B cell (primary cell): ENCODE data around the gene AFF3. TPM values are rescaled to one million over a fixed set of nuclear protein-coding genes. Genes with fewer than 3 reads are reported as not detected.

Experiments used
- ATAC-seq: fragments of 200-7000 bp; cut with Tn5 transposase; one replicate; pipeline ENCODE4 v1.10.0; 2021; ENCODE audit warnings: low read depth, mild to moderate bottlenecking, moderate number of reproducible peaks, moderate library complexity
- CTCF ChIA-PET: fragments of 350-600 bp; sonication (Branson Sonifier 250); formaldehyde crosslinking; loops from one replicate; lab custom pipeline; 2021; ENCODE audit warnings: antibody characterized with exemption, inconsistent platforms; lab: Charles Lee
- POLR2A ChIA-PET: fragments of 350-600 bp; sonication (Branson Sonifier 250); formaldehyde crosslinking; loops from one replicate; lab custom pipeline; 2021; ENCODE audit warnings: antibody characterized with exemption; lab: Charles Lee
- DNase-seq: peaks from one replicate; pipeline ENCODE4 v3.0.0; 2013
- H2AFZ ChIP-seq: 2 replicates; pipeline ENCODE4 v1.6.1; 2012; ENCODE audit warnings: mild to moderate bottlenecking, low read depth, low read length; ENCODE audit not compliant: insufficient read depth, poor library complexity, severe bottlenecking
- H3K27ac ChIP-seq, 2 donors: 1 replicate in 1 of 2; 2 replicates in 1 of 2; pipeline ENCODE4 v1.5.1; 2012 to 2013; ENCODE audit warnings: low read length in 2 of 2, mild to moderate bottlenecking in 2 of 2, moderate library complexity in 1 of 2
- H3K27me3 ChIP-seq, 4 experiments: fragments of 200-600 bp in 1 of 4; sonication (generic) in 1 of 4; replicated peaks in 1 of 4; 1 replicate in 2 of 4; 2 replicates in 2 of 4; pipeline versions ENCODE4 v1.6.1 to v1.7.0; 2013 to 2016; ENCODE audit warnings: low read length in 3 of 4, mild to moderate bottlenecking in 2 of 4, mixed read lengths in 1 of 4, moderate library complexity in 1 of 4; ENCODE audit not compliant: insufficient read depth in 4 of 4, control insufficient read depth in 3 of 4; ENCODE audit errors: control extremely low read depth in 1 of 4
- H3K36me3 ChIP-seq, 2 experiments: replicated peaks in 1 of 2; 1 replicate in 1 of 2; 2 replicates in 1 of 2; pipeline versions ENCODE4 v1.6.1 to v1.7.1; 2013; ENCODE audit warnings: low read length in 1 of 2; ENCODE audit not compliant: insufficient read depth in 2 of 2, control insufficient read depth in 1 of 2; ENCODE audit errors: control extremely low read depth in 1 of 2, extremely low read depth in 1 of 2
- H3K4me1 ChIP-seq, 2 donors: fragments of 200-600 bp in 1 of 2; sonication (generic) in 1 of 2; 1 replicate in 1 of 2; 2 replicates in 1 of 2; pipeline versions ENCODE4 v1.5.1 to v1.6.1; 2013 to 2017; ENCODE audit warnings: low read length in 2 of 2; ENCODE audit not compliant: control insufficient read depth in 2 of 2, insufficient read depth in 2 of 2
- H3K4me2 ChIP-seq: replicated peaks from 2 replicates; pipeline ENCODE3; 2012; ENCODE audit warnings: mild to moderate bottlenecking, low read depth, low read length; ENCODE audit not compliant: poor library complexity, severe bottlenecking
- H3K4me3 ChIP-seq, 5 experiments: fragments of 200-600 bp in 1 of 5; sonication (generic) in 1 of 5; 1 replicate in 3 of 5; 2 replicates in 2 of 5; pipeline versions ENCODE4 v1.5.1 to v1.7.0; 2011 to 2016; ENCODE audit warnings: low read length in 4 of 5, mild to moderate bottlenecking in 4 of 5, low read depth in 2 of 5, control low read depth in 1 of 5, moderate library complexity in 1 of 5; ENCODE audit not compliant: insufficient read depth in 1 of 5; ENCODE audit errors: control extremely low read depth in 1 of 5, extremely low read depth in 1 of 5
- H3K79me2 ChIP-seq: fragments of 200-600 bp; sonication (generic); one replicate; pipeline ENCODE4 v1.6.0; 2016; ENCODE audit warnings: low read length; ENCODE audit not compliant: control insufficient read depth, insufficient read depth
- H3K9ac ChIP-seq: fragments of 200-600 bp; sonication (generic); 2 replicates; pipeline ENCODE4 v1.6.1; 2017; ENCODE audit warnings: mild to moderate bottlenecking, low read length, moderate library complexity
- H3K9me3 ChIP-seq, 3 donors: one replicate each; pipeline versions ENCODE4 v1.6.1 to v1.7.1; 2013; ENCODE audit warnings: low read length in 2 of 3; ENCODE audit not compliant: control insufficient read depth in 2 of 3, insufficient read depth in 1 of 3; ENCODE audit errors: control extremely low read depth in 1 of 3
- H4K20me1 ChIP-seq: 2 replicates; pipeline ENCODE4 v1.6.0; 2012; ENCODE audit warnings: mild to moderate bottlenecking, low read length; ENCODE audit not compliant: insufficient read depth, control insufficient read depth, poor library complexity, severe bottlenecking
- H3K27ac Mint-ChIP-seq: one replicate; pipeline ENCODE4 v1.8.0; 2021; ENCODE audit warnings: mixed read lengths
- H3K27me3 Mint-ChIP-seq: one replicate; pipeline ENCODE4 v1.8.0; 2021; ENCODE audit warnings: mixed read lengths
- H3K4me1 Mint-ChIP-seq: one replicate; pipeline ENCODE4 v1.8.0; 2021; ENCODE audit warnings: mixed read lengths
- H3K4me3 Mint-ChIP-seq: one replicate; pipeline ENCODE4 v1.8.0; 2021; ENCODE audit warnings: mixed read lengths
- H3K9me3 Mint-ChIP-seq: one replicate; pipeline ENCODE4 v1.8.0; 2022; ENCODE audit warnings: mixed read lengths; ENCODE audit not compliant: insufficient read depth
- EZH2 ChIP-seq: IDR thresholded peaks from 2 replicates; pipeline ENCODE4 v1.6.1; 2012; ENCODE audit warnings: borderline replicate concordance, low read depth, mild to moderate bottlenecking, moderate library complexity, low read length; ENCODE audit not compliant: insufficient read depth, poor library complexity, severe bottlenecking
- WGBS: methylation state at CpG from one replicate; pipeline ENCODE4 v1.1.5; 2013; ENCODE audit warnings: missing lambda C conversion rate; ENCODE audit not compliant: insufficient coverage; 5-methylcytosine and 5-hydroxymethylcytosine counted together
- intact Hi-C: fragments of 100-400 bp; cut with micrococcal nuclease; formaldehyde crosslinking; loops from one replicate; pipeline ENCODE4 v1.10.0; 2022
- polyA plus RNA-seq: library from polyadenylated mRNA; depleted of rRNA; stranded (reverse); fragments of >200 nt; gene quantifications from 2 replicates; pipeline ENCODE4 v1.2.3, GENCODE V29; 2012
- total RNA-seq, 2 donors: library from RNA; stranded (reverse); fragments of 120-200 nt in 1 of 2; gene quantifications; 1 replicate in 1 of 2; 2 replicates in 1 of 2; pipeline versions ENCODE4 v1.2.3 to v1.2.4, GENCODE V29; 2013 to 2022
- TF ChIP-seq, protein P1 (sequence below): fragments of 200-600 bp; IDR thresholded peaks from one replicate; pipeline ENCODE4 v1.8.0; 2022; ENCODE audit warnings: antibody characterized with exemption, mild to moderate bottlenecking

AFF3 gene
- total and polyA plus RNA-seq, 2 donors (not counting 1 experiment from before 2014, with no cell fraction given): 117 to 830 TPM

DNA sequence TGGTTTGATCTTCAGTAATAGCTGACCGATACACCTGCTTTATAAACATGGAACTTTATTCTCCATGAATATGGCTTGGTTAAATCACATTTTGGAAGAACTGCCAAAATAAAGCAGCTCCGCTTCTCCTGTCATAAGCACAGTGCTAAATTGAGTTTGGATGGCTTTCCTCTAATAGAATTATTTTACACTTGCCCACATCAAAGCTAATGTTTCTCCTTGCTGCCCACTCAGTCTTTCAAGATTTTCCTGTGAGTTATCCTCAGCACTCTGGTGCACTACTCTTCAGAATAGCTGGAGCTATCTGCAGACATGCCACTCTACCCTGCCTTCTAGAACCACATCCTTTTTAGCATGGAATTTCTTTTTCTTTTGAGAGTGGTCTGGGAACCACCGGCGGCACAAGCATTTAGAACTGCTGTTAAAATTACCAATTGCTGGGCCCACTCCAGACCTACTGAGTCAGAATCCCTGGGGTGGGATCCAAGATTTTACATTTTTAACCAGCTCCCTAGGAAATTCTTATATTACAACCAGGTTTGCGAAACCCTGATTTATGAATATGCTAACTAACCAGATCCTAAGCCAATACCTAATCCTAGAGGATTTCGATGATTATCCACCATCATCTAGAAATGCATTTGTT, 283.3 kb downstream of the AFF3 start:
- H2AFZ ChIP-seq: no peak overlapping the region
- no peak for DNase-seq
- peaks cover 2% of the 10 kb centered on the region for H3K9me3 Mint-ChIP-seq
- no peak for ATAC-seq
- H3K27ac ChIP-seq: no peak overlapping the region
- H3K4me3 Mint-ChIP-seq: no peak overlapping the region
- peaks cover 94% of the 10 kb centered on the region for H4K20me1 ChIP-seq
- POLR2A ChIA-PET: no interaction called here
- CTCF ChIA-PET: no interaction called here
- no peaks in the 10 kb centered on the region for H3K9me3 ChIP-seq
- no peak overlapping the region for H3K4me3 ChIP-seq
- H3K4me1 Mint-ChIP-seq: peaks cover 62% of the 10 kb centered on the region
- no peak overlapping the region for H3K4me2 ChIP-seq
- H3K27me3 ChIP-seq: no peaks in the 10 kb centered on the region
- H3K79me2 ChIP-seq: peaks cover 71% of the 10 kb centered on the region
- H3K27me3 Mint-ChIP-seq: no peaks in the 10 kb centered on the region
- H3K4me1 ChIP-seq: peaks cover 33 to 45% of the 10 kb centered on the region in 2 donors
- H3K36me3 ChIP-seq: peaks cover 0 to 4% of the 10 kb centered on the region in 2 experiments
- no peak for TF ChIP-seq EZH2
- TF ChIP-seq, protein P1, sequence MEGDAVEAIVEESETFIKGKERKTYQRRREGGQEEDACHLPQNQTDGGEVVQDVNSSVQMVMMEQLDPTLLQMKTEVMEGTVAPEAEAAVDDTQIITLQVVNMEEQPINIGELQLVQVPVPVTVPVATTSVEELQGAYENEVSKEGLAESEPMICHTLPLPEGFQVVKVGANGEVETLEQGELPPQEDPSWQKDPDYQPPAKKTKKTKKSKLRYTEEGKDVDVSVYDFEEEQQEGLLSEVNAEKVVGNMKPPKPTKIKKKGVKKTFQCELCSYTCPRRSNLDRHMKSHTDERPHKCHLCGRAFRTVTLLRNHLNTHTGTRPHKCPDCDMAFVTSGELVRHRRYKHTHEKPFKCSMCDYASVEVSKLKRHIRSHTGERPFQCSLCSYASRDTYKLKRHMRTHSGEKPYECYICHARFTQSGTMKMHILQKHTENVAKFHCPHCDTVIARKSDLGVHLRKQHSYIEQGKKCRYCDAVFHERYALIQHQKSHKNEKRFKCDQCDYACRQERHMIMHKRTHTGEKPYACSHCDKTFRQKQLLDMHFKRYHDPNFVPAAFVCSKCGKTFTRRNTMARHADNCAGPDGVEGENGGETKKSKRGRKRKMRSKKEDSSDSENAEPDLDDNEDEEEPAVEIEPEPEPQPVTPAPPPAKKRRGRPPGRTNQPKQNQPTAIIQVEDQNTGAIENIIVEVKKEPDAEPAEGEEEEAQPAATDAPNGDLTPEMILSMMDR: no peak
- intact Hi-C loops: no loop called here
- 100% methylated on average over 2 of the region's 6 CpGs for WGBS
- no peak overlapping the region for H3K9ac ChIP-seq
- no peak overlapping the region for H3K27ac Mint-ChIP-seq

- DNase-seq: no peak
- no peak overlapping the region for H3K4me2 ChIP-seq
- no peak overlapping the region for H2AFZ ChIP-seq
- peaks cover 94% of the 10 kb centered on the region for H4K20me1 ChIP-seq
- H3K27me3 Mint-ChIP-seq: no peaks in the 10 kb centered on the region
- H3K79me2 ChIP-seq: peaks cover 81% of the 10 kb centered on the region
- intact Hi-C loops: no loop called here
- H3K9me3 ChIP-seq: no peaks in the 10 kb centered on the region
- TF ChIP-seq, protein P1: no peak
- TF ChIP-seq EZH2: no peak
- H3K9me3 Mint-ChIP-seq: peaks cover 2% of the 10 kb centered on the region
- peaks cover 26 to 33% of the 10 kb centered on the region in 2 donors for H3K4me1 ChIP-seq
- ChIA-PET POLR2A (no interaction called here), CTCF (no interaction called here)
- H3K27ac ChIP-seq: no peak overlapping the region
- no peaks in the 10 kb centered on the region for H3K27me3 ChIP-seq
- 100% methylated on average over 2 of the region's 4 CpGs for WGBS
- H3K4me1 Mint-ChIP-seq: peaks cover 52% of the 10 kb centered on the region
- ATAC-seq: no peak
- peaks cover 0 to 6% of the 10 kb centered on the region in 2 experiments for H3K36me3 ChIP-seq
- H3K4me3 ChIP-seq: no peak overlapping the region
- no peak overlapping the region for H3K4me3 Mint-ChIP-seq
- H3K27ac Mint-ChIP-seq: no peak overlapping the region
- no peak overlapping the region for H3K9ac ChIP-seq
Observed at GRCh38 chr2:99857867-99858444, 284.4 kb downstream of the AFF3 start.
